HepG2 (cell line): ENCODE results near the gene XRCC3. TPM values are rescaled to one million over a fixed set of nuclear protein-coding genes. Genes with fewer than 3 reads are reported as not detected.

Source experiments
- ATAC-seq: fragments of 200-7000 bp; cut with Tn5 transposase; 3 replicates; pipeline ENCODE4 v1.9.1; 2020; ENCODE audit warnings: mild to moderate bottlenecking, moderate library complexity
- BruUV-seq: library from RNA; stranded (reverse); fragments of 400-500 nt; replicated peaks from 2 replicates; lab custom pipeline; 2021; lab: Mats Ljungman, UMichigan
- CTCF ChIA-PET: fragments of 300-600 bp; formaldehyde crosslinking; extraction: SDS; loops from one replicate; lab custom pipeline; 2021; ENCODE audit warnings: low total read pairs, inconsistent platforms, low intra/inter-chr PET ratio; lab: Yijun Ruan, JAX
- POLR2A ChIA-PET: fragments of 350-600 bp; sonication (Branson Sonifier 250); formaldehyde crosslinking; loops from one replicate; lab custom pipeline; 2020; ENCODE audit warnings: antibody characterized with exemption, inconsistent platforms; lab: Yijun Ruan, JAX
- DNase-seq: peaks from one replicate; pipeline ENCODE4 v3.0.0-alpha.2; 2015; ENCODE audit warnings: low spot score
- FAIRE-seq: peaks from 3 replicates; lab custom pipeline; 2011; peaks lifted over from hg19 to GRCh38; lab: Jason Lieb, UNC
- H2AFZ ChIP-seq: one replicate; pipeline ENCODE4 v1.6.1; 2011; ENCODE audit warnings: low read length, inconsistent platforms
- H3K27ac ChIP-seq: fragments of 300-600 bp; 3 replicates; pipeline ENCODE4 v1.8.0; 2011; ENCODE audit warnings: mixed run types, mild to moderate bottlenecking, mixed read lengths, low read length, inconsistent platforms; ENCODE audit not compliant: insufficient read depth; ENCODE audit errors: extremely low read length
- H3K27me3 ChIP-seq, 2 experiments: fragments of 200-600 bp in 1 of 2; 2 replicates in 1 of 2; 3 replicates in 1 of 2; pipeline versions ENCODE4 v1.6.0 to v1.8.0; 2011; ENCODE audit warnings: low read length in 2 of 2, mild to moderate bottlenecking in 2 of 2, moderate library complexity in 2 of 2, inconsistent platforms in 1 of 2; ENCODE audit not compliant: insufficient read depth in 2 of 2, control insufficient read depth in 1 of 2
- H3K36me3 ChIP-seq, 2 experiments: fragments of 200-600 bp in 1 of 2; replicated peaks in 1 of 2; 2 replicates in 1 of 2; 3 replicates in 1 of 2; pipeline versions ENCODE4 v1.5.1 to v1.8.0; 2011; ENCODE audit warnings: low read length in 2 of 2, inconsistent platforms in 1 of 2; ENCODE audit not compliant: insufficient read depth in 2 of 2, control insufficient read depth in 1 of 2
- H3K4me1 ChIP-seq: 2 replicates; pipeline ENCODE4 v1.5.1; 2012; ENCODE audit warnings: low read length, inconsistent platforms; ENCODE audit not compliant: insufficient read depth
- H3K4me2 ChIP-seq: 2 replicates; pipeline ENCODE4 v1.6.0; 2011; ENCODE audit warnings: low read depth, low read length, inconsistent platforms
- H3K4me3 ChIP-seq, 3 experiments: fragments of 200-600 bp in 1 of 3; sonication (generic), shearing (Covaris generic) in 1 of 3; replicated peaks in 1 of 3; 2 replicates each; pipeline ENCODE4 v1.5.1; 2011 to 2016; ENCODE audit warnings: low read length in 3 of 3, inconsistent platforms in 2 of 3, low read depth in 2 of 3, mild to moderate bottlenecking in 2 of 3, control low read depth in 1 of 3, mixed read lengths in 1 of 3; ENCODE audit not compliant: insufficient read depth in 1 of 3
- H3K79me2 ChIP-seq: one replicate; pipeline ENCODE4 v1.6.1; 2011; ENCODE audit warnings: low read length, inconsistent platforms; ENCODE audit not compliant: insufficient read depth
- H3K9ac ChIP-seq: 2 replicates; pipeline ENCODE4 v1.6.0; 2011; ENCODE audit warnings: mild to moderate bottlenecking, low read depth, low read length, inconsistent platforms; ENCODE audit not compliant: insufficient read depth
- H3K9me3 ChIP-seq: 2 replicates; pipeline ENCODE4 v1.5.1; 2012; ENCODE audit warnings: mild to moderate bottlenecking, low read length
- H4K20me1 ChIP-seq: 2 replicates; pipeline ENCODE4 v1.6.0; 2011; ENCODE audit warnings: inconsistent platforms, mild to moderate bottlenecking, low read length, moderate library complexity; ENCODE audit not compliant: insufficient read depth
- CCAR2 ChIP-seq: fragments of 200-400 bp; formaldehyde crosslinking; optimal IDR thresholded peaks from 2 replicates; pipeline ENCODE3; 2018; ENCODE audit warnings: low read depth, mild to moderate bottlenecking, low read length, moderate library complexity
- IRF2 ChIP-seq: IDR thresholded peaks from 2 replicates; pipeline ENCODE4 v1.6.1; 2018; ENCODE audit warnings: missing genetic modification reagents, missing compliant biosample characterization
- KDM5A ChIP-seq: fragments of 200-600 bp; sonication (generic); IDR thresholded peaks from 2 replicates; pipeline ENCODE4 v1.7.0; 2018; ENCODE audit warnings: antibody characterized with exemption, mild to moderate bottlenecking, low read length, borderline replicate concordance
- MAF1 ChIP-seq: sonication (generic); formaldehyde crosslinking; IDR thresholded peaks from 2 replicates; pipeline ENCODE4 v1.5.0; 2020; ENCODE audit warnings: missing genetic modification reagents, borderline replicate concordance
- NFIB ChIP-seq: sonication (generic); formaldehyde crosslinking; IDR thresholded peaks from 2 replicates; pipeline ENCODE4 v1.9.0; 2021; ENCODE audit warnings: missing genetic modification reagents, mild to moderate bottlenecking, borderline replicate concordance
- RBAK ChIP-seq: sonication (generic); formaldehyde crosslinking; IDR thresholded peaks from 2 replicates; pipeline ENCODE4 v1.5.1; 2020; ENCODE audit warnings: mild to moderate bottlenecking, missing genetic modification reagents
- SMAD9 ChIP-seq: sonication (generic); formaldehyde crosslinking; IDR thresholded peaks from 2 replicates; pipeline ENCODE4 v1.5.1; 2020; ENCODE audit warnings: mild to moderate bottlenecking, missing genetic modification reagents
- ZNF317 ChIP-seq: sonication (generic); formaldehyde crosslinking; IDR thresholded peaks from 2 replicates; pipeline ENCODE4 v1.5.0; 2020; ENCODE audit warnings: mild to moderate bottlenecking, missing genetic modification reagents
- ZNF543 ChIP-seq: sonication (generic); formaldehyde crosslinking; IDR thresholded peaks from 2 replicates; pipeline ENCODE4 v1.4.0; 2020; ENCODE audit warnings: mild to moderate bottlenecking, missing genetic modification reagents
- WGBS: methylation state at CpG from one replicate; pipeline ENCODE4 v1.1.6; 2017; ENCODE audit warnings: low lambda C conversion rate; 5-methylcytosine and 5-hydroxymethylcytosine counted together
- in situ Hi-C: cut with HindIII; loops from 2 replicates; pipeline ENCODE4 v1.10.0; 2017; ENCODE audit warnings: low pct_unique_long_range_greater_than_20kb; ENCODE audit not compliant: extremely low pct_ligation_motif_present
- intact Hi-C: fragments of 100-400 bp; cut with micrococcal nuclease; formaldehyde crosslinking; loops from one replicate; pipeline ENCODE4 v1.10.0; 2022; ENCODE audit not compliant: unreplicated experiment
- polyA plus RNA-seq, 8 experiments: library from polyadenylated mRNA; depleted of rRNA in 3 of 8; stranded (reverse) in 7 of 8; unstranded in 1 of 8; fragments of >200 nt; fragmentation: Illumina TruSeq in 4 of 8; extraction: Trizol in 4 of 8; gene quantifications; 2 replicates each; pipeline versions ENCODE4 v1.2.1 to v1.2.3, GENCODE V29; 2011 to 2016; ENCODE audit warnings: low read depth in 4 of 8, missing spikeins in 1 of 8, mixed read lengths in 1 of 8; ENCODE audit not compliant: insufficient read depth in 1 of 8
- total RNA-seq, 5 experiments: library from RNA; depleted of rRNA; stranded (reverse); fragments of >200 nt; fragmentation: Illumina TruSeq; extraction: Trizol; gene quantifications; 2 replicates each; pipeline ENCODE4 v1.2.3, GENCODE V29; 2016; ENCODE audit warnings: low read depth in 1 of 5

The XRCC3 gene
- total and polyA plus RNA-seq, 2 of the 13 experiments (the other 11 are each of a cell fraction or from before 2014, with no cell fraction given) = 5.4 to 25.8 TPM

DNA sequence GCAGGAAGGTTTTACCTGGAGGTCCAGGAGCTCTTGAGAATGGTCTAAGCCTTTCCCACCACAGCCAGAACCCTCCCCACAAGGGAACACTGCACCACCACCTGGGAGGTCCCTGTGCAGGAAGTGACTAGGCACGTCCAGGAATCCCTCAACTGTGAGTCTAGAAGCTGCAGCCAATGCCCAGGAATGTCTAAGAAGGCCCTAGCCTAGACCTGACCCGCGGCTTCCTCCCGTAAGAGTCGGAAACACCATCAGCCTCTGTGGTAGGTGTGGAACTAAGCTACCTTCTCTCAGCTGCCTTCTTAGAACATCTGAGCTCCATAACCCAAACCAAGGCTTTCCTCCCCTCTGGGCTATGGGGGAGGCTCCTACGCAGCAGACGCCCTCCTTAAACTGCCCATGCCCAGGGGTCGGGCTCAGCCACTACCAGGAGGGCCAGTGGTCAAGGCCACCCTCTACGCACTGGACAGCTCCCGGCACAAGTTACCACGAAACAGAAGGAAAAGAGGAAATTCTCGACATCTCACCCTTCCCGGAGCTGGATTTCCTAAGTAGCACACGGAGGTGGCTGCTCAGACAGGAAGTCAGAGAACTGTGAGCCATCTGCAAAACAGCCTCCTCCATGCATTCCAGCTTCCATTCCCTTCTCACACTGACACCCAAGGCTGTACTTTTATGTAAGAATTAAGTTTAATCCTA is 25.9 kb upstream of the XRCC3 start:
- TF ChIP-seq RBAK (CRISPR knock-in tag) (no peak), MAF1 (CRISPR knock-in tag) (no peak), CCAR2 (no peak), KDM5A (no peak), ZNF317 (CRISPR knock-in tag) (no peak)
- H3K4me3 ChIP-seq = no peak overlapping the region
- ATAC-seq (no peak), DNase-seq (no peak), FAIRE-seq (no peak)
- H2AFZ ChIP-seq = no peak overlapping the region
- H3K27ac ChIP-seq = no peak overlapping the region
- no peaks in the 10 kb centered on the region for H3K9me3 ChIP-seq
- intact Hi-C loops (no loop called here), in situ Hi-C loops (no loop called here)
- no peaks in the 10 kb centered on the region for H3K27me3 ChIP-seq
- H3K4me1 ChIP-seq = peaks cover 24% of the 10 kb centered on the region
- no TSS peak for BruUV-seq
- 98% methylated on average over 14 of the region's 14 CpGs for WGBS
- ChIA-PET CTCF (no interaction called here), POLR2A (no interaction called here)
- H3K79me2 ChIP-seq = no peaks in the 10 kb centered on the region
- no peak overlapping the region for H3K4me2 ChIP-seq
- peaks cover 11 to 28% of the 10 kb centered on the region in 2 experiments; a peak in 3 of 5 replicates for H3K36me3 ChIP-seq
- no peaks in the 10 kb centered on the region for H4K20me1 ChIP-seq
- no peak overlapping the region for H3K9ac ChIP-seq

GRCh38 chr14:103739793-103740501 is 24.7 kb upstream of the XRCC3 start:
- Histone ChIP-seq H3K4me1 (peaks cover 12% of the 10 kb centered on the region), H3K4me3 (no peak overlapping the region), H3K4me2 (no peak overlapping the region), H2AFZ (no peak overlapping the region), H3K79me2 (no peaks in the 10 kb centered on the region), H4K20me1 (no peaks in the 10 kb centered on the region), H3K27ac (no peak overlapping the region), H3K9me3 (no peaks in the 10 kb centered on the region), H3K36me3 (peaks cover 11 to 27% of the 10 kb centered on the region in 2 experiments; a peak in 4 of 5 replicates), H3K9ac (no peak overlapping the region), H3K27me3 (no peaks in the 10 kb centered on the region)
- CTCF ChIA-PET = no interaction called here
- BruUV-seq = no TSS peak
- TF ChIP-seq NFIB (CRISPR knock-in tag) = no peak
- no peak for TF ChIP-seq SMAD9 (CRISPR knock-in tag)
- TF ChIP-seq ZNF543 (CRISPR knock-in tag) = no peak
- TF ChIP-seq IRF2 (CRISPR knock-in tag) = no peak
- ATAC-seq = no peak
- intact Hi-C loops (no loop called here), in situ Hi-C loops (no loop called here)
- POLR2A ChIA-PET = no interaction called here
- DNase-seq = no peak
- 95% methylated on average over 13 of the region's 30 CpGs for WGBS
- no peak for FAIRE-seq
